PFSK-1 (cell line): ENCODE measurements around the gene LPCAT2.

ENCODE experiments used
- FOXP2 ChIP-seq: optimal IDR thresholded peaks from 2 replicates; pipeline ENCODE3; 2011; ENCODE audit warnings: borderline replicate concordance, control low read depth, inconsistent platforms; ENCODE audit not compliant: insufficient read depth; ENCODE audit errors: extremely low read length, extremely low read depth
- POLR2AphosphoS5 ChIP-seq: IDR thresholded peaks from 2 replicates; pipeline ENCODE4 v1.6.1; 2012; ENCODE audit warnings: low read depth, mild to moderate bottlenecking, control low read depth, low read length, moderate library complexity
- SIN3A ChIP-seq: IDR thresholded peaks from 2 replicates; pipeline ENCODE4 v1.6.1; 2012; ENCODE audit warnings: mild to moderate bottlenecking, low read length, moderate library complexity, borderline replicate concordance; ENCODE audit not compliant: insufficient read depth
- TAF1 ChIP-seq: IDR thresholded peaks from 2 replicates; pipeline ENCODE4 v1.6.1; 2012; ENCODE audit warnings: low read length, control low read depth, borderline replicate concordance; ENCODE audit not compliant: insufficient read depth
- TF ChIP-seq, protein P1 (sequence below), 2 experiments: IDR thresholded peaks; 2 replicates each; pipeline versions ENCODE4 v1.6.1 to v1.8.0; 2011 to 2012; ENCODE audit warnings: low read depth in 2 of 2, low read length in 2 of 2, control low read depth in 1 of 2, inconsistent platforms in 1 of 2, mild to moderate bottlenecking in 1 of 2, moderate library complexity in 1 of 2; ENCODE audit not compliant: insufficient read depth in 1 of 2

DNA sequence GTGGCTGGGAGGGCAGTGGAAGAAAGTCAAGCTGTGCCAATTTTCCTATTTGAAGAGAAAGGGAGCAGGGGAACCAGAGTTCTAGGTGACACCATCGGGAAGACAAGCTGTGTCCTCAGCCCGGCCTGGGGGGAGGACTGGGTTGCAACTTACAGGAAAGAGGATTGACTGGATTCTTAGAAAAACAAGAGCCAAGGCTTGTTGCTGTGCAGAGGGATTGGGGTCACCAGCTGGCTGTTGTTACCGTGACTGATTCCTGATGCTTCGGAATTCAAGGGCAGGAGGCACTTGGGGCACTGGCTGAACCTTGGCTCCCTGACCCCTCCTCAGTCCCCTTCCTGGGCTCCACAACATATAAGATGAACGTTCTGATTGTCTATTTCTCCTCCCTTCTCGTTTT lies 46.6 kb upstream of the LPCAT2 start:
- TF ChIP-seq, protein P1, sequence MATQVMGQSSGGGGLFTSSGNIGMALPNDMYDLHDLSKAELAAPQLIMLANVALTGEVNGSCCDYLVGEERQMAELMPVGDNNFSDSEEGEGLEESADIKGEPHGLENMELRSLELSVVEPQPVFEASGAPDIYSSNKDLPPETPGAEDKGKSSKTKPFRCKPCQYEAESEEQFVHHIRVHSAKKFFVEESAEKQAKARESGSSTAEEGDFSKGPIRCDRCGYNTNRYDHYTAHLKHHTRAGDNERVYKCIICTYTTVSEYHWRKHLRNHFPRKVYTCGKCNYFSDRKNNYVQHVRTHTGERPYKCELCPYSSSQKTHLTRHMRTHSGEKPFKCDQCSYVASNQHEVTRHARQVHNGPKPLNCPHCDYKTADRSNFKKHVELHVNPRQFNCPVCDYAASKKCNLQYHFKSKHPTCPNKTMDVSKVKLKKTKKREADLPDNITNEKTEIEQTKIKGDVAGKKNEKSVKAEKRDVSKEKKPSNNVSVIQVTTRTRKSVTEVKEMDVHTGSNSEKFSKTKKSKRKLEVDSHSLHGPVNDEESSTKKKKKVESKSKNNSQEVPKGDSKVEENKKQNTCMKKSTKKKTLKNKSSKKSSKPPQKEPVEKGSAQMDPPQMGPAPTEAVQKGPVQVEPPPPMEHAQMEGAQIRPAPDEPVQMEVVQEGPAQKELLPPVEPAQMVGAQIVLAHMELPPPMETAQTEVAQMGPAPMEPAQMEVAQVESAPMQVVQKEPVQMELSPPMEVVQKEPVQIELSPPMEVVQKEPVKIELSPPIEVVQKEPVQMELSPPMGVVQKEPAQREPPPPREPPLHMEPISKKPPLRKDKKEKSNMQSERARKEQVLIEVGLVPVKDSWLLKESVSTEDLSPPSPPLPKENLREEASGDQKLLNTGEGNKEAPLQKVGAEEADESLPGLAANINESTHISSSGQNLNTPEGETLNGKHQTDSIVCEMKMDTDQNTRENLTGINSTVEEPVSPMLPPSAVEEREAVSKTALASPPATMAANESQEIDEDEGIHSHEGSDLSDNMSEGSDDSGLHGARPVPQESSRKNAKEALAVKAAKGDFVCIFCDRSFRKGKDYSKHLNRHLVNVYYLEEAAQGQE (IDR thresholded peaks at IDR 0.05; ENCODE audit: insufficient read depth in 1 of 2, low read depth in 2 of 2, low read length in 2 of 2): no peak
- TF ChIP-seq TAF1 (no peak), FOXP2 (no peak), POLR2AphosphoS5 (no peak), SIN3A (no peak)
